Ishikawa (cell line): ENCODE data around the gene PEX12.

Source experiments
- EP300 ChIP-seq: IDR thresholded peaks from 2 replicates; pipeline ENCODE4 v1.6.1; 2012; ENCODE audit warnings: borderline replicate concordance
- TAF1 ChIP-seq: IDR thresholded peaks from 2 replicates; pipeline ENCODE4 v1.6.1; 2012; ENCODE audit warnings: low read depth, mild to moderate bottlenecking

- no peak for TF ChIP-seq EP300
- TF ChIP-seq TAF1 = no peak
Measured at GRCh38 chr17:35618628-35619027, 40.3 kb upstream of the PEX12 start.
